H9 (cell line): ENCODE results near the gene DLK1. TPM values are rescaled to one million over a fixed set of nuclear protein-coding genes. Genes with fewer than 3 reads are reported as not detected.

ENCODE experiments used
- DNase-seq: peaks from one replicate; pipeline ENCODE4 v3.0.0-alpha.2; 2017
- H2AFZ ChIP-seq: one replicate; pipeline ENCODE4 v1.6.1; 2013; ENCODE audit warnings: mild to moderate bottlenecking, low read length, control low read depth, moderate library complexity
- H2AK5ac ChIP-seq: 2 replicates; pipeline ENCODE4 v1.6.1; 2013; ENCODE audit warnings: low read length, control low read depth, mixed read lengths; ENCODE audit not compliant: insufficient read length
- H2BK120ac ChIP-seq: one replicate; pipeline ENCODE4 v1.6.1; 2013; ENCODE audit warnings: low read depth, mild to moderate bottlenecking, low read length, control low read depth, inconsistent platforms; ENCODE audit not compliant: poor library complexity, severe bottlenecking
- H2BK12ac ChIP-seq: 2 replicates; pipeline ENCODE4 v1.6.1; 2013; ENCODE audit warnings: low read length, control low read depth, mixed read lengths, low read depth; ENCODE audit not compliant: insufficient read length
- H2BK15ac ChIP-seq: 2 replicates; pipeline ENCODE4 v1.6.1; 2013; ENCODE audit warnings: low read depth, low read length, control low read depth
- H2BK20ac ChIP-seq: one replicate; pipeline ENCODE4 v1.6.1; 2013; ENCODE audit warnings: low read depth, mild to moderate bottlenecking, low read length, control low read depth, inconsistent platforms; ENCODE audit not compliant: poor library complexity, severe bottlenecking
- H2BK5ac ChIP-seq: 2 replicates; pipeline ENCODE4 v1.6.1; 2013; ENCODE audit warnings: low read length, control low read depth, mixed read lengths; ENCODE audit not compliant: insufficient read length
- H3K14ac ChIP-seq: 2 replicates; pipeline ENCODE4 v1.6.1; 2013; ENCODE audit warnings: low read length, control low read depth; ENCODE audit not compliant: insufficient read depth
- H3K18ac ChIP-seq: 2 replicates; pipeline ENCODE4 v1.6.1; 2013; ENCODE audit warnings: low read depth, mild to moderate bottlenecking, mixed read lengths, low read length, control low read depth; ENCODE audit not compliant: insufficient read length
- H3K23ac ChIP-seq: 2 replicates; pipeline ENCODE4 v1.6.1; 2013; ENCODE audit warnings: low read length, control low read depth, mixed read lengths, low read depth; ENCODE audit not compliant: insufficient read length
- H3K23me2 ChIP-seq: 2 replicates; pipeline ENCODE4 v1.6.1; 2013; ENCODE audit warnings: low read depth, mild to moderate bottlenecking, mixed read lengths, low read length, control low read depth; ENCODE audit not compliant: insufficient read length, poor library complexity, severe bottlenecking
- H3K27ac ChIP-seq: 2 replicates; pipeline ENCODE4 v1.5.1; 2013; ENCODE audit warnings: low read length, control low read depth, mixed read lengths, low read depth; ENCODE audit not compliant: insufficient read length
- H3K27me3 ChIP-seq: 2 replicates; pipeline ENCODE4 v1.6.1; 2013; ENCODE audit warnings: low read length, control low read depth, inconsistent platforms; ENCODE audit not compliant: insufficient read depth
- H3K4ac ChIP-seq: 2 replicates; pipeline ENCODE4 v1.6.1; 2013; ENCODE audit warnings: low read depth, mild to moderate bottlenecking, control low read depth, inconsistent platforms, low read length, moderate library complexity
- H3K4me1 ChIP-seq: 2 replicates; pipeline ENCODE4 v1.6.1; 2013; ENCODE audit warnings: low read length, control low read depth, inconsistent platforms; ENCODE audit not compliant: insufficient read depth
- H3K4me2 ChIP-seq: 2 replicates; pipeline ENCODE4 v1.6.1; 2013; ENCODE audit warnings: low read length, control low read depth, mixed read lengths; ENCODE audit not compliant: insufficient read length, insufficient read depth
- H3K56ac ChIP-seq: 2 replicates; pipeline ENCODE4 v1.6.1; 2013; ENCODE audit warnings: low read depth, mild to moderate bottlenecking, mixed read lengths, low read length, control low read depth; ENCODE audit not compliant: insufficient read length
- H3K79me1 ChIP-seq: 2 replicates; pipeline ENCODE4 v1.6.1; 2013; ENCODE audit warnings: low read depth, mild to moderate bottlenecking, moderate library complexity, low read length, control low read depth, inconsistent platforms; ENCODE audit not compliant: insufficient read depth, poor library complexity, severe bottlenecking
- H3K79me2 ChIP-seq: 2 replicates; pipeline ENCODE4 v1.6.1; 2013; ENCODE audit warnings: low read length, control low read depth, inconsistent platforms; ENCODE audit not compliant: insufficient read depth
- H3K9ac ChIP-seq: 2 replicates; pipeline ENCODE4 v1.6.1; 2013; ENCODE audit warnings: low read length, control low read depth, mixed read lengths; ENCODE audit not compliant: insufficient read length; ENCODE audit errors: extremely low read depth
- H3K9me3 ChIP-seq: one replicate; pipeline ENCODE4 v1.6.1; 2013; ENCODE audit warnings: low read depth, low read length, inconsistent platforms; ENCODE audit not compliant: control insufficient read depth
- H3T11ph ChIP-seq: one replicate; pipeline ENCODE4 v1.6.1; 2013; ENCODE audit warnings: mild to moderate bottlenecking, low read length, control low read depth, inconsistent platforms
- H4K20me1 ChIP-seq: one replicate; pipeline ENCODE4 v1.6.1; 2013; ENCODE audit not compliant: control insufficient read depth, insufficient read length, insufficient read depth
- H4K5ac ChIP-seq: 2 replicates; pipeline ENCODE4 v1.6.1; 2013; ENCODE audit warnings: low read depth, mild to moderate bottlenecking, mixed read lengths, low read length, control low read depth; ENCODE audit not compliant: insufficient read length
- H4K8ac ChIP-seq: replicated peaks from 2 replicates; pipeline ENCODE4 v1.6.1; 2013; ENCODE audit warnings: low read length, control low read depth, mixed read lengths, low read depth; ENCODE audit not compliant: insufficient read length
- H4K91ac ChIP-seq: 2 replicates; pipeline ENCODE4 v1.6.1; 2013; ENCODE audit warnings: low read depth, mild to moderate bottlenecking, moderate library complexity, mixed read lengths, low read length, control low read depth; ENCODE audit not compliant: insufficient read length
- H3K27ac Mint-ChIP-seq, 3 experiments: 2 replicates in 2 of 3; 3 replicates in 1 of 3; pipeline ENCODE4 v1.8.0; 2020 to 2021; ENCODE audit warnings: mixed read lengths in 3 of 3, mild to moderate bottlenecking in 1 of 3, moderate library complexity in 1 of 3
- H3K27me3 Mint-ChIP-seq: 2 replicates; pipeline ENCODE4 v1.8.0; 2021; ENCODE audit warnings: low read depth, mild to moderate bottlenecking, moderate library complexity, mixed read lengths
- H3K36me3 Mint-ChIP-seq, 3 experiments: 2 replicates in 2 of 3; 3 replicates in 1 of 3; pipeline ENCODE4 v1.8.0; 2020 to 2021; ENCODE audit warnings: low read depth in 3 of 3, mixed read lengths in 3 of 3; ENCODE audit not compliant: insufficient read depth in 1 of 3
- H3K4me1 Mint-ChIP-seq, 2 experiments: 2 replicates each; pipeline ENCODE4 v1.8.0; 2020; ENCODE audit warnings: mixed read lengths in 2 of 2
- H3K4me3 Mint-ChIP-seq, 2 experiments: 2 replicates in 1 of 2; 3 replicates in 1 of 2; pipeline ENCODE4 v1.8.0; 2020 to 2021; ENCODE audit warnings: mild to moderate bottlenecking in 2 of 2, mixed read lengths in 2 of 2, moderate library complexity in 1 of 2
- H3K9me3 Mint-ChIP-seq, 2 experiments: 2 replicates in 1 of 2; 3 replicates in 1 of 2; pipeline ENCODE4 v1.8.0; 2020; ENCODE audit warnings: mild to moderate bottlenecking in 2 of 2, mixed read lengths in 2 of 2, moderate library complexity in 1 of 2
- WGBS: extraction: QIAGEN DNeasy Blood & Tissue Kit; methylation state at CpG from one replicate; pipeline ENCODE4 v1.1.7; 2013; ENCODE audit warnings: missing lambda C conversion rate, low lambda C conversion rate, mixed read lengths; ENCODE audit not compliant: insufficient read length; ENCODE audit errors: extremely low coverage; 5-methylcytosine and 5-hydroxymethylcytosine counted together
- total RNA-seq: library from RNA; stranded (reverse); gene quantifications from 2 replicates; pipeline ENCODE4 v1.2.1, GENCODE V29; 2021
- TF ChIP-seq, protein P1 (sequence below): fragments of 200-600 bp; sonication (generic); conservative IDR thresholded peaks from 3 replicates; pipeline ENCODE4 v1.8.0; 2021; ENCODE audit warnings: antibody characterized with exemption, mild to moderate bottlenecking

The DLK1 gene
- total RNA-seq, 1 experiment from 2014 or later = 2.8 TPM

DNA sequence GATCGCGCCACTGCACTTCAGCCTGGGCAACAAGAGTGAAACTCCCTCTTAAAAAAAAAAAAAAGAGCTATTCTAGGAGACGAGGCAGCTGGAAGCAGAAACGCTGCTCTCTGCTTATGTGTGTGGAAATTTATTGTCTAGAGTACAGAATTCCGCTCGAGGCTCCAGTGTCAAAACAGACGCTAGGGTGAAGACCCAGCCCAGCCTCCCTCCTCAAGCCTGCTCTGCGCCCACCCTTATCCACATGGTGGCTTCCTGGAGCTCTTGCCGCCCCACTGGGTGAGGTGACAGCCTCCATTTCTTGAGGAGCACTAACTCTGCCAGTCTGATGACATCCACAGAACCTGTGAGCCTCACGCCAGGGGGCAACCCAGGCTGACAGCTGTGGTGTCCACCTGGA, 49.5 kb upstream of the DLK1 start:
- no peaks in the 10 kb centered on the region; the same call in 1 of the 2 replicates for H3K27me3 ChIP-seq
- no peak overlapping the region for H2BK15ac ChIP-seq
- H3K4me1 ChIP-seq = no peaks in the 10 kb centered on the region
- H3K23ac ChIP-seq = no peak overlapping the region
- Mint-ChIP-seq H3K9me3 (peaks cover 0 to 4% of the 10 kb centered on the region in 2 experiments; a peak in 3 of 5 replicates), H3K4me3 (no peak overlapping the region), H3K36me3 (peaks cover 0 to 6% (median 4%) of the 10 kb centered on the region in 3 experiments; a peak in 3 of 7 replicates), H3K27me3 (peaks cover 25% of the 10 kb centered on the region), H3K27ac (no peak overlapping the region), H3K4me1 (peaks cover 23 to 34% of the 10 kb centered on the region in 2 experiments)
- no peak overlapping the region for H2BK120ac ChIP-seq
- no peaks in the 10 kb centered on the region for H3K23me2 ChIP-seq
- TF ChIP-seq, protein P1, sequence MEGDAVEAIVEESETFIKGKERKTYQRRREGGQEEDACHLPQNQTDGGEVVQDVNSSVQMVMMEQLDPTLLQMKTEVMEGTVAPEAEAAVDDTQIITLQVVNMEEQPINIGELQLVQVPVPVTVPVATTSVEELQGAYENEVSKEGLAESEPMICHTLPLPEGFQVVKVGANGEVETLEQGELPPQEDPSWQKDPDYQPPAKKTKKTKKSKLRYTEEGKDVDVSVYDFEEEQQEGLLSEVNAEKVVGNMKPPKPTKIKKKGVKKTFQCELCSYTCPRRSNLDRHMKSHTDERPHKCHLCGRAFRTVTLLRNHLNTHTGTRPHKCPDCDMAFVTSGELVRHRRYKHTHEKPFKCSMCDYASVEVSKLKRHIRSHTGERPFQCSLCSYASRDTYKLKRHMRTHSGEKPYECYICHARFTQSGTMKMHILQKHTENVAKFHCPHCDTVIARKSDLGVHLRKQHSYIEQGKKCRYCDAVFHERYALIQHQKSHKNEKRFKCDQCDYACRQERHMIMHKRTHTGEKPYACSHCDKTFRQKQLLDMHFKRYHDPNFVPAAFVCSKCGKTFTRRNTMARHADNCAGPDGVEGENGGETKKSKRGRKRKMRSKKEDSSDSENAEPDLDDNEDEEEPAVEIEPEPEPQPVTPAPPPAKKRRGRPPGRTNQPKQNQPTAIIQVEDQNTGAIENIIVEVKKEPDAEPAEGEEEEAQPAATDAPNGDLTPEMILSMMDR = no peak
- no peak overlapping the region for H3K4ac ChIP-seq
- H3K79me1 ChIP-seq = no peaks in the 10 kb centered on the region
- H2BK12ac ChIP-seq = no peak overlapping the region
- H3K56ac ChIP-seq = no peak overlapping the region
- no peak overlapping the region for H4K91ac ChIP-seq
- no peaks in the 10 kb centered on the region for H3K79me2 ChIP-seq
- H2AFZ ChIP-seq = no peak overlapping the region
- H3K18ac ChIP-seq = no peak overlapping the region
- no peak overlapping the region for H3K27ac ChIP-seq
- H3K14ac ChIP-seq = no peak overlapping the region
- H3K9ac ChIP-seq = no peak overlapping the region
- no peak overlapping the region for H3T11ph ChIP-seq
- no peaks in the 10 kb centered on the region for H3K9me3 ChIP-seq
- H2AK5ac ChIP-seq = no peak overlapping the region
- H4K5ac ChIP-seq = no peak overlapping the region
- no peak overlapping the region for H3K4me2 ChIP-seq
- H4K20me1 ChIP-seq = no peaks in the 10 kb centered on the region
- no CpG with 5 or more reads among the region's 10 CpGs for WGBS
- H2BK20ac ChIP-seq = no peak overlapping the region
- H2BK5ac ChIP-seq = no peak overlapping the region
- H4K8ac ChIP-seq = no peak overlapping the region
- no peak for DNase-seq
